NCI-H1436 treated with DMSO at 0.1 percent for 48 hours (cell line): ENCODE measurements around the gene TP53BP2.
"Not testable (repeated sequence)": the region's sequence is repeated elsewhere in the genome, so short reads cannot be mapped to it uniquely, and the experiment has no call there.

Experiments used
- DNase-seq: peaks from one replicate; lab custom pipeline; 2025; lab: John Stamatoyannopoulos, UW

Gene TP53BP2

DNA sequence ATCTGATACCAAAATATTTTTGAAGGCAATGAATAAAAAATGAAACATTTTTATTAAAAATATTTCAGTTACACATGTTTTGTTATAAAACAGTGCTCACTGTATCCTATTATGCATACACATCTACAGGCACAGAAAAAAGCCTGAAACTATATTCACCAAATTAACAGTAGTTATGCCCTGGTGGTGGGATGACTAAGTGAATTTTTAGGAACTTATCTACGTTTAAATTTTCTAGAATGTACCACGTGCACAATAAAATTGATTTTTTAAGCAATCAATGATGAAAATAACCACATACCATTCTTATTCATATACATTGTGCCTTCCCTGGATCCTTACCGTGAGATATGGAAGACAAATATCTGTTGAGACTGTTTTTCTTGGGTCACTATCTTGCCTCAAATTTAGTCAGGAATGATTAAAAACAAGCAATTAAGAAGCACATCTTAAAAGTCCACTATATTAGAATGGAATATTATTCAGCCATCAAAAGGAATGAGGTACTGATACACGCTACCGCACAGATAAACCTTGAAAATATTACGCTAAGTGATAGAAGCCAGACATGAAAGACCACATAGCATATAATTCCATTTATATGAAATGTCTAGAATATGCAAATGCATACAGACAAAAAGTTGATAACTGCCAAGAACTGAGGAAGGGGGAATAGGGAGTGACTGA is 17.4 kb downstream of the TP53BP2 start:
- DNase-seq, result no peak

DNA sequence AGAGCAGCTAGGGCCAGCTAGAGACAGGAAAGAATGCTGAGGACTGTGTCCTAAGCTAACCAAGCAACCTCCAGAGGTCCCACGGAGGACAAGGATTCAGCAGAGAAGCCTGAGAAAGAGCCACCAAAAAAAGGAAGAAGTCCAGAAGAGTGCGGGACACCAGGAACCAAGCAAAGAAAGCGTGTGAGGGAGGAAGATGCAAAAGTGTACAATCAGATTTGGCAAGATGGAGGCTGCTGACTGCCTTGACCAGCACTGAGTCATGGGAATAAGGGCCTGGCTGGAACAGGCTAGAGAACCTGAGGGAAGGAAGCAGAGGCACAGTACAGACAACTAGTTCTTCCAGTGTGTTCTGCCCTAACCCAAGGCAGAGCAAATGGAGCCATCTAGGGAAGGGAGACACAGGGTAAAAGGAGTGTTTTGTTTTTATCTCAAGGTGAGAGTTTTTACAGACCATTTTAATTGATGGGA is 18.5 kb downstream of the TP53BP2 start:
- no peak for DNase-seq

DNA sequence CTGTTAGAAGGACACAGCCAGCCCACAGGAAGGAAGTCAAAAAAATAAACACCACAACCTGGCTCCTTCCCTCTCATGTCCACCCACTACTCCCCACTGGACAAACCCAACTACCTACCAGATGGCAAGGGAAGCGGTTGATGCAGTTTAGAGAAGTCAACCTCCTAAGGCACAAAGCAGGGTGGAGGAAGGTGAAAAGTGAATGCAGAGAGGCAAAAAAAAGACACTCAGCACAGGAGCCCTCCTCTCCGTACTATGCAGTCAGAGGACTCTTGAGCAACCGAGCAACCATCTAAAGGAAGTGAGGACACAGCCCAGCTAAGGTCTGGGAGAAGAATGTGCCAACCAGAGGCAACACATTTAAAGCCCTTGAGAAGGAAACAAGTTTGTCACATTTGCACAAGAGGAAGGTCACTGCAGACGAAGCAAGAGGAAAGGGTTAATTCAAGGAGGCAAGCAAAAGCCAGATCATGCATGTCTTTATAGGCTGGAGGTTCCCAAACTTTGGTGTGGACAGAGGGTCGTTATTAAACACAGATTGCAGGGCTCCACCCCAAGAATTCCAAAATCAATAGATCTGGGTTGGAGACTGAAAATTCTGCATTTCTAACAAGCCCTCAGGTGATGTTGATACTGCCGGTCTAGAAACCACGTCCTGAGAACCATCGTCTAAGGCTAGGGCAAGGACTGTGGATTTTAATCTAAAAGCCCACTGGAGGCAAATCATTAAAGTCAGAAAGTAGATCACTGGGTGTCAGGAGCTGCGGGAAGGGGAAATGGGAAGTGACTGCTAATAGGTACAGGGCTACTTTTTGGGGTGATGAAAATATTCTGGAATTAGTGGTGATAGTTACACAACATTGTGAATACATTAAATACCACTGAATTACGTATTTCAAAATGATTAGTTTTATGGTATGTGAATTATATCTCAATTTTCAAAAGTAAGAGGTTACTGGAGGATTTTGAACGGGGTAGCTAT is 19.7 kb downstream of the TP53BP2 start:
- no peak for DNase-seq

GRCh38 chr1:223824712-223825111 is 21.0 kb downstream of the TP53BP2 start:
- no peak for DNase-seq

DNA sequence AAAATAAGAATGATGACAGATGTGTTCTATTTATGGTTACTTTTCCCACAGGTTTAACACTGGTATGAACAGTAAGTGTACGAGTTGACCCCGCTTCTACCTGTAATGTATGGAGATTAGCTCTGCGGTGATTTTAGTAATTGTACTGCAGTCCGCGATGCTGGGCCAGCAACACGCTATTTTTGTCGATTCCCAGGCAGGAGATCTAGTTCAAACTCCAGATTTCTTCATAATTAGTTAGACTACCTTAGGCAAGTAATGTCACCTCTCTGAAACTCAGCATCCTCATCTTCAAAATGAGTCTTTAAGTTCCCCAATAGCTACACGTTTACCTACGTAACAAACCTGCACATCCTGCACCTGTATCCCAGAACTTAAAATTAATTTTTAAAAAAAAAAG is 21.5 kb downstream of the TP53BP2 start:
- DNase-seq, result no peak

GRCh38 chr1:223820971-223821370 is 24.8 kb downstream of the TP53BP2 start:
- DNase-seq, result no peak

- DNase-seq, result no peak
Measured at GRCh38 chr1:223820515-223820858, 25.3 kb downstream of the TP53BP2 start.

DNA sequence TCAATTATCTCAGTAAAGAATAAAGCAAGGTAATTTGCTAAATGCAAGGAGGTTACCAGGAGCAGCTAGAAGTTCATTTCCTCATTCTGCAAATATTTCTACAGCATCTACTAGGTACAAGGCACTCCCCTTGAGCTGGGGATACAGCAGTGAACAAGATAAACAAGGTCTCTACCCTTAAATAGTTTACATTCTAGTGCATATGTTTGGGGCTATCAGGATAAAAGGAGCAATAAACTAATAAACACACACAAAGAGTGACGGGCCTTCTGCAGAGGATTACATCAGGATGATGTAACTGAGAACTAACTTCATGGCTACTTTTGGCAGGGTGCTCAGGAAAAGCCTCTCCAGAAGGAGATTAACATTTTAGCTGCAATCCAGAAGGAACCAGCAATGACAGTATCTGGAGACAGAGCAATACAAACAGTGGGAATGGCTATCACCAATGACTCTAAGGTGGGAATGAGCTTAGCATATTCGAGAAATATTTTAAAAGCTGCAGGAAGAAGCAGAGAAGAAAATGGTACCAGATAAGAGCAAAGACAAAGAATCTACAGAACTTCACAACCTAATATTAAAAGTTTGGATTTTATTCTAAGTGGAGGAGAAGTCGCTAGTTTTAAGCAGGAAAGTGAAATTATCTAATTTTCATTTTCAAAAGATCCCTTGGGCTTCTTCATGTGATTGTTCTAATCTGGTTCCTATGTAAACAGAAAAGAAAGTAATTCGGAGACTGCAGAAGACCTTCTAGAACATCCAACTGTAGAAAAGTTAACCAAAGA is 25.8 kb downstream of the TP53BP2 start:
- DNase-seq, result no peak

GRCh38 chr1:223817265-223817664 is 28.5 kb downstream of the TP53BP2 start:
- DNase-seq, result not testable (repeated sequence)

GRCh38 chr1:223815865-223816264 is 29.9 kb downstream of the TP53BP2 start:
- no peak for DNase-seq

DNA sequence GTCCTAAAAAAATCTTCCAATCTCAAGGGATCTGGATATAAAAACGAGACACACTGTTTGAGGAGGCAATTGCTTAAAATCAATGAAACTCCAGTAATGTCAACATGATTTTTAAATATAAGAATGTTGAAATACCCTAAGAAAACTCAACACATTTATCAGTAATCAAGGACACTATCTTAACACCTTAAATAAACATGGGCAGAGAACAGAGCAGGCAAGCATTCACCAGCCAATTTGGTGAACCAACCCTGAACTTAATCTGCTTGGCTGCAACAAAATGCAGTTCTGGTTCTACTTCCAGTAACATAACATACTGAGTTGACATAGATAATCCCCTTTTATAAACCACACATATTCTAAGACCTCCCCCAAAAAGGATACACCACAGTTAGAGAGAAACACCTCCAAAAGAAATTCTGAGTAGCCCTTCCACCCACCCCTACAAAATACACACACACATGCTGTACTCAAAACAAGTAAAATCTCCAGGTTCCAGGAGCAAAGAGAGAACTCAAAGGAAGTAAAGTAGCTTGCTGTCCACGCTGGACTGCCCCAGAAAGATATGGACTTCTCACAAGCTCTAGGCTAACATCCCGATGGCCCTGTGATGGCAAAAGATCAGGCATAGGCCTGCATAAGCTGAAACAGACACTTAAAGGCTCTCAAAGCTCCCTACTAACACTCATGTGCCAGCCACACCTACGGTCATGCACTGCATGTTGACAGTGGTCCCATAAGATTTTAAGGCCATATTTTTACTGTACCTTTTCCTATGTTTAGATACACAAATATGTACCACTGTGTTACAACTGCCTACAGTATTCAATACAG is 30.5 kb downstream of the TP53BP2 start:
- no peak for DNase-seq

DNA sequence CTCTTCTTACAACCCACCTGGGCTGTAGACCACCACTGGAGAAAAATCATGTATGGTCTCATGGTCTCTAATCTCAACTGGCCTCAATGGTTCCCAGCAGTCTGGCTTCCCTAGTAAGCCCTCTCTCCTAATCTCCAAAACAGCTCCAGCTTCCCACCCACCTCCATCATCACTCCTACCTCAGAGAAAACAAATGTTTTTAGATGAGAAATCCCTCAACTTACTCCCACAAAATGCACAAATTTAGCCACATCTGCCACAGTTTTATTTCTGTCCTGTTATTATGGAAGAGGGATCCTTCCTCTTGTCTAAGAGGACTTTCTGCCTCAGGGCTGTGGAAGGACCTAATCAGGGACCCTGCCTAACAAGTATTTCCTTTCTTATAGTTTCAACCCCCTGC is 32.1 kb downstream of the TP53BP2 start:
- DNase-seq, result no peak

GRCh38 chr1:223811634-223812101 is 34.1 kb downstream of the TP53BP2 start:
- no peak for DNase-seq

GRCh38 chr1:223810586-223810985 is 35.2 kb downstream of the TP53BP2 start:
- no peak for DNase-seq

GRCh38 chr1:223809905-223810304 is 35.8 kb downstream of the TP53BP2 start:
- DNase-seq, result not testable (repeated sequence)

DNA sequence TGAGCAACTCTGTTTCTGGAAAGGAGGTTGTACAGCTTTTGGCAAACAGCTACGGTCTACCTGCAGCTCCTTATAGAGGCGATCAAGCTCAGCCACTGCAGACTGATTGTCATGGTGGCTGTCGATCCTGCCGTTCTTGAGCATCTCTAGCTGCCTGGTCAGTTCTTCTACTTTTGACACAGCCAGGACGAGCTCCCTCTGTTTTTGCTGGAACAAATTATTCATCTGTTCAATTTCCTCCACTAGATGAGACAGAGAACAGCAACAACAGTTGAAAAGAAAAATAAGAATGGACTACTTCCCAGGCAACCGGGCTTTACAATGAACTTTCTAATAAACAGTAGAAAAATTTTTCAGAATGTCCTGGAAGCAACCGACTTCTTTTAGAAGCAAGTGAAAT is 42.5 kb downstream of the TP53BP2 start:
- no peak for DNase-seq

DNA sequence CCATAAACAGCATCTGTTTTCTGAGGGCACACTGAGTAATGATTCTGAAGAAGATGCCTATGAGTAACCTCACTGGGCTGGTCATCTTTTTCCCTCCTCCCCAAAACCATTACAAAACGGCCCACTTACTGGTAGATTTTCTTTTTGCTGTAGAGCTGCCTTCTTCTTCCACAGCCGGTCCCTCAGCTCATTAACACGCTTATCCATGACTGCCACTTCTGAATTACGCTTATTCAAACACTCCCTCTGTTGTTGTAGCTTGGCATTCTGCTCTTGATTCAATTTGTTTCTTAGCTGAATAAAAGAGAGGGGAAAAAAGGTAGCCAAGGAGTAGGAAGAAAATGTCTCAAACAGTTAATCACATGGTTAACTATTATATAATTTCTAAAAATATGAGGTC is 43.1 kb downstream of the TP53BP2 start:
- no peak for DNase-seq

DNA sequence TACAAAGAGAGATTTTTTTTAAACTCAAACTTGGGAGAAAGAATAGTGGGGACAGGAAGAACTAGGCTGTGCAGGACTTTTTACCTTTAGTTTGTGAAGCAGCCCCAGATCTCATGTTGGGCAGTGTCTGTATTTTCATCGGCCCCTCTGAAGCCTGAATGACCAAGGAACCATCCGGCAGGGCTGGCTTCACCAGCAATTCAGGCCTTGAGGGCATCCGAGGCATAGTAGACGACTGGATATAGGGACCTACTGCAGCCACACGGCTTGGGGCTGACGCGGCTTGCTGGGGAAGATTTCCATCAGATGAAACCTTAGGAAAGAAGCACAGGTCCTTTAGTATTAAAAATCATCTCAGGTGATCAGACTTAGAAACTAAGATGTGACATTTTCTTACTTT is 43.7 kb downstream of the TP53BP2 start:
- DNase-seq, result no peak

DNA sequence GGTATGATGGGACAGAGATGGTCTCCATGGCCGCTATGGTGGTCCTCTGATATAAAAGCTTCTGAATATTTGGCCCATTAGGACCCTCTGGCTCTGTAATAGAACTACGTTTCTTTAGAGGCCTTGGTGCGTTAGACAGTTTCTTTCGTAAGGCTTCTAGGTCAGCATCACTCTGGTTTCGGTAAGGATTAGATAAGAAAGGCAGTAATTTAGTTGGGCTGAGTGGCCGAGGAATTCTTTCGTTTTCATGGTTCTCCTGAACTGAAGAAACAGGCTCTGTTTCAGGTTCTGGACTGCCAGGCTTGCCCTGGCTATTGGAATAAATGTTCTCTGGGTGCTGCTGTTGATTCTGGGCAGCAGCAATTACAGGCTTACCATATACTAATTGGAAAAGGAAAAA is 49.5 kb downstream of the TP53BP2 start:
- no peak for DNase-seq

DNA sequence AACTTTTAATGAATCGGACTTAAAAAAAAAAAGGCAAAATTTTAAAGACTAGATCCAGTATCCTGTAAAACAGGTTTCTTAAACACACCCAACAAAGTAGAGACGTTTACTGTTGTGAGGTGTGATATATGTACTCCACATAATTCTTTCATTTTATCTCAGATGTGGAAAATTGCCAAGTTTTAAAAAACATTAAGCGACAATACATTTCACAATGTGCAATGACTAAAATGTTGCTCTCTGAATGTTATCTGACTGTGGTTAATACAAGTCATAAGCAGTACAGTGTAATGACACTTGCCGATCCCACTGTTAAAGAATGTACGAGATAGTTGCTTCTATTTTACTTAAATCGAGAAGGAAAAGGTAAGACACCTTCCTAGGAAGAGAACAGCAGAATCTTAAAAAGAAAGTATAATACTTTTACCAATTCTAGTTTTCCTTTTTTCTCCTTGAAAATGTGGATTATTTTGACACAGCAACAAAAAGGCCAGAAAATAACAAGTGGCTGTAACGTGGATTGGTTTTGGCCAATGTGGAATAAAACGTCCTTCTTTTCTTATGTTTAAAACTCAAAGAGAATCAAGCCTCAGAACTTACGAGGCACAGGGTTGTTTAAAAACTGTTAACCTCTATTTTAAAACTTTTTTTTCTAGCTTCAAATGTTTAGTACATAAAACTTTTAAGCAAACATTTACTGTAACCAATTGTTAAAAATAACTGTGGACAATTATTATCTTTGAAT is 51.4 kb downstream of the TP53BP2 start:
- no peak for DNase-seq

- DNase-seq, result no peak
Measured at GRCh38 chr1:223793716-223794115, 52.0 kb downstream of the TP53BP2 start.
